IMR-90 (cell line): ENCODE measurements around the gene GON7. TPM values are rescaled to one million over a fixed set of nuclear protein-coding genes. Genes with fewer than 3 reads are reported as not detected.

Experiments used
- ATAC-seq: fragments of 200-7000 bp; cut with Tn5 transposase; 2 replicates; pipeline ENCODE4 v1.9.1; 2020; ENCODE audit warnings: low read depth, mild to moderate bottlenecking, moderate library complexity
- BruUV-seq: library from RNA; stranded (reverse); fragments of 400-500 nt; replicated peaks from 2 replicates; lab custom pipeline; 2021; lab: Mats Ljungman, UMichigan
- CTCF ChIA-PET: fragments of 300-600 bp; formaldehyde crosslinking; extraction: SDS; loops from one replicate; lab custom pipeline; 2021; ENCODE audit warnings: antibody characterized with exemption; lab: Yijun Ruan, JAX
- POLR2A ChIA-PET: fragments of 300-600 bp; sonication (Branson Sonifier 250); formaldehyde crosslinking; loops from one replicate; lab custom pipeline; 2022; ENCODE audit warnings: antibody characterized with exemption; ENCODE audit not compliant: unreplicated experiment; lab: Charles Lee
- DNase-seq: peaks from one replicate; pipeline ENCODE4 v3.0.0; 2013
- H2AFZ ChIP-seq: replicated peaks from 2 replicates; pipeline ENCODE3; 2013; ENCODE audit warnings: low read length, mild to moderate bottlenecking; ENCODE audit not compliant: poor library complexity
- H2AK5ac ChIP-seq: 2 replicates; pipeline ENCODE4 v1.6.1; 2013; ENCODE audit warnings: low read depth, low read length, inconsistent platforms
- H2AK9ac ChIP-seq: replicated peaks from 2 replicates; pipeline ENCODE3; 2013; ENCODE audit warnings: mild to moderate bottlenecking, low read depth, low read length, moderate library complexity; ENCODE audit not compliant: poor library complexity
- H2BK120ac ChIP-seq: 2 replicates; pipeline ENCODE4 v1.6.1; 2013; ENCODE audit warnings: low read depth, low read length, inconsistent platforms
- H2BK15ac ChIP-seq: 3 replicates; pipeline ENCODE4 v1.6.1; 2013; ENCODE audit warnings: low read depth, low read length, inconsistent platforms
- H2BK20ac ChIP-seq: 2 replicates; pipeline ENCODE4 v1.6.1; 2013; ENCODE audit warnings: low read depth, mild to moderate bottlenecking, inconsistent platforms, low read length, moderate library complexity
- H2BK5ac ChIP-seq: 2 replicates; pipeline ENCODE4 v1.6.1; 2013; ENCODE audit warnings: mild to moderate bottlenecking, low read depth, low read length, inconsistent platforms; ENCODE audit not compliant: poor library complexity, severe bottlenecking
- H3K14ac ChIP-seq: replicated peaks from 2 replicates; pipeline ENCODE4 v1.6.1; 2013; ENCODE audit warnings: low read depth, low read length, inconsistent platforms
- H3K18ac ChIP-seq: 2 replicates; pipeline ENCODE4 v1.6.1; 2013; ENCODE audit warnings: low read depth, low read length, control low read depth
- H3K23ac ChIP-seq: 2 replicates; pipeline ENCODE4 v1.6.1; 2013; ENCODE audit warnings: low read depth, low read length, inconsistent platforms
- H3K27ac ChIP-seq: 2 replicates; pipeline ENCODE4 v1.5.1; 2013; ENCODE audit warnings: mild to moderate bottlenecking, control low read depth, low read length; ENCODE audit not compliant: insufficient read depth
- H3K27me3 ChIP-seq: 2 replicates; pipeline ENCODE4 v1.6.1; 2013; ENCODE audit warnings: low read length; ENCODE audit not compliant: control insufficient read depth, insufficient read depth
- H3K36me3 ChIP-seq: 2 replicates; pipeline ENCODE4 v1.6.1; 2013; ENCODE audit warnings: low read length, mixed read lengths; ENCODE audit not compliant: control insufficient read depth, insufficient read depth
- H3K4ac ChIP-seq: 2 replicates; pipeline ENCODE4 v1.6.1; 2013; ENCODE audit warnings: low read depth, low read length, inconsistent platforms
- H3K4me1 ChIP-seq: 2 replicates; pipeline ENCODE4 v1.6.1; 2013; ENCODE audit warnings: low read length, mixed read lengths; ENCODE audit not compliant: control insufficient read depth, insufficient read depth
- H3K4me2 ChIP-seq: 2 replicates; pipeline ENCODE4 v1.6.1; 2013; ENCODE audit warnings: low read depth, mild to moderate bottlenecking, control low read depth, low read length, moderate library complexity
- H3K4me3 ChIP-seq: 2 replicates; pipeline ENCODE4 v1.5.1; 2013; ENCODE audit warnings: low read depth, mild to moderate bottlenecking, control low read depth, low read length, moderate library complexity; ENCODE audit not compliant: insufficient read depth
- H3K56ac ChIP-seq: 2 replicates; pipeline ENCODE4 v1.6.1; 2013; ENCODE audit warnings: low read length, inconsistent platforms; ENCODE audit not compliant: insufficient read depth; ENCODE audit errors: extremely low read depth
- H3K79me1 ChIP-seq, 2 experiments: 2 replicates each; pipeline ENCODE4 v1.6.1; 2013; ENCODE audit warnings: low read length in 2 of 2, inconsistent platforms in 1 of 2, low read depth in 1 of 2
- H3K9ac ChIP-seq: 2 replicates; pipeline ENCODE4 v1.6.1; 2013; ENCODE audit warnings: low read depth, low read length, control low read depth
- H3K9me1 ChIP-seq: 2 replicates; pipeline ENCODE4 v1.6.1; 2013; ENCODE audit warnings: low read length, inconsistent platforms; ENCODE audit not compliant: insufficient read depth
- H3K9me3 ChIP-seq: 2 replicates; pipeline ENCODE4 v1.6.1; 2013; ENCODE audit warnings: low read length; ENCODE audit not compliant: control insufficient read depth, insufficient read depth
- H4K20me1 ChIP-seq: 2 replicates; pipeline ENCODE4 v1.6.1; 2013; ENCODE audit warnings: low read length, inconsistent platforms; ENCODE audit not compliant: insufficient read depth
- H4K5ac ChIP-seq: 2 replicates; pipeline ENCODE4 v1.6.1; 2013; ENCODE audit warnings: mild to moderate bottlenecking, low read depth, low read length, control low read depth
- H4K8ac ChIP-seq, 2 experiments: 2 replicates each; pipeline ENCODE4 v1.6.1; 2013; ENCODE audit warnings: low read depth in 2 of 2, low read length in 2 of 2, control low read depth in 1 of 2, inconsistent platforms in 1 of 2
- H4K91ac ChIP-seq: 2 replicates; pipeline ENCODE4 v1.6.1; 2013; ENCODE audit warnings: low read depth, low read length, inconsistent platforms; ENCODE audit not compliant: insufficient read depth
- BHLHE40 ChIP-seq: fragments of 150-350 bp; IDR thresholded peaks from 2 replicates; pipeline ENCODE4 v1.6.1; 2016; ENCODE audit warnings: mild to moderate bottlenecking, low read depth, low read length
- CEBPB ChIP-seq: IDR thresholded peaks from 2 replicates; pipeline ENCODE4 v1.6.1; 2012; ENCODE audit warnings: low read depth, low read length, improper control_type of control experiment
- CHD1 ChIP-seq: IDR thresholded peaks from 2 replicates; pipeline ENCODE4 v1.6.1; 2012; ENCODE audit warnings: low read depth, low read length, improper control_type of control experiment
- CTCF ChIP-seq: conservative IDR thresholded peaks from 2 replicates; pipeline ENCODE4 v1.5.1; 2012; ENCODE audit warnings: mild to moderate bottlenecking, low read depth, low read length, improper control_type of control experiment
- ELK1 ChIP-seq: fragments of 150-350 bp; IDR thresholded peaks from 2 replicates; pipeline ENCODE4 v1.6.1; 2016; ENCODE audit warnings: low read depth, mild to moderate bottlenecking, low read length, moderate library complexity, borderline replicate concordance
- FOS ChIP-seq: fragments of 150-350 bp; IDR thresholded peaks from 2 replicates; pipeline ENCODE4 v1.6.1; 2016; ENCODE audit warnings: low read depth, low read length
- MAFK ChIP-seq: IDR thresholded peaks from 2 replicates; pipeline ENCODE4 v1.6.1; 2012; ENCODE audit warnings: low read depth, low read length, improper control_type of control experiment
- MAZ ChIP-seq: IDR thresholded peaks from 2 replicates; pipeline ENCODE4 v1.6.1; 2012; ENCODE audit warnings: low read depth, mild to moderate bottlenecking, low read length, improper control_type of control experiment, moderate library complexity, borderline replicate concordance
- MXI1 ChIP-seq: IDR thresholded peaks from 2 replicates; pipeline ENCODE4 v1.6.1; 2012; ENCODE audit warnings: low read depth, mild to moderate bottlenecking, low read length, moderate library complexity, borderline replicate concordance
- NFE2L2 ChIP-seq: fragments of 150-350 bp; IDR thresholded peaks from 2 replicates; pipeline ENCODE4 v1.6.1; 2016; ENCODE audit warnings: low read depth, mild to moderate bottlenecking, low read length
- POLR2A ChIP-seq: IDR thresholded peaks from 2 replicates; pipeline ENCODE4 v1.6.1; 2012; ENCODE audit warnings: mild to moderate bottlenecking, low read depth, low read length
- RAD21 ChIP-seq: IDR thresholded peaks from 2 replicates; pipeline ENCODE4 v1.6.1; 2012; ENCODE audit warnings: low read length, improper control_type of control experiment
- RCOR1 ChIP-seq: IDR thresholded peaks from 2 replicates; pipeline ENCODE4 v1.6.1; 2012; ENCODE audit warnings: mild to moderate bottlenecking, low read length, improper control_type of control experiment; ENCODE audit not compliant: insufficient replicate concordance
- RFX5 ChIP-seq: IDR thresholded peaks from 2 replicates; pipeline ENCODE4 v1.8.0; 2012; ENCODE audit warnings: low read depth, mild to moderate bottlenecking, low read length, moderate library complexity
- SMC3 ChIP-seq: fragments of 150-350 bp; IDR thresholded peaks from 2 replicates; pipeline ENCODE4 v1.6.1; 2016; ENCODE audit warnings: low read depth, mild to moderate bottlenecking, antibody characterized with exemption, low read length, moderate library complexity
- USF2 ChIP-seq: fragments of 150-350 bp; IDR thresholded peaks from 2 replicates; pipeline ENCODE4 v1.6.1; 2017; ENCODE audit warnings: mild to moderate bottlenecking, antibody characterized with exemption, low read length, low read depth
- WGBS, 2 experiments: methylation state at CpG; one replicate each; pipeline versions ENCODE4 v1.1.5 to v1.1.7; 2013; ENCODE audit warnings: missing lambda C conversion rate in 2 of 2; ENCODE audit not compliant: insufficient read length in 1 of 2; ENCODE audit errors: extremely low coverage in 2 of 2; 5-methylcytosine and 5-hydroxymethylcytosine counted together
- dilution Hi-C: fragments of 300-500 bp; cut with HindIII; formaldehyde crosslinking; loops from one replicate; pipeline ENCODE4 v1.14.3; 2018; ENCODE audit warnings: low sequenced_read_pairs; ENCODE audit not compliant: unreplicated experiment
- in situ Hi-C: fragments of 300-500 bp; cut with MboI; formaldehyde crosslinking; loops from 3 replicates; pipeline ENCODE4 v1.14.3; 2019; ENCODE audit warnings: low sequenced_read_pairs, inconsistent platforms, mixed read lengths
- intact Hi-C: fragments of 100-400 bp; cut with micrococcal nuclease; formaldehyde crosslinking; loops from 2 replicates; pipeline ENCODE4 v1.10.0; 2022
- polyA plus RNA-seq, 3 experiments: library from polyadenylated mRNA; depleted of rRNA; stranded (reverse); fragments of >200 nt; gene quantifications; 2 replicates each; pipeline ENCODE4 v1.2.3, GENCODE V29; 2012; ENCODE audit warnings: low replicate concordance in 1 of 3
- total RNA-seq: library from RNA; depleted of rRNA; stranded (reverse); fragments of >200 nt; gene quantifications from 2 replicates; pipeline ENCODE4 v1.2.3, GENCODE V29; 2012

Gene GON7
- total and polyA plus RNA-seq, 2 of the 4 experiments (the other 2 are of a cell fraction): 4.3 to 7.8 TPM

- Histone ChIP-seq H2AFZ (no peak overlapping the region), H3K27ac (no peak overlapping the region), H2BK5ac (no peak overlapping the region), H3K9me1 (no peaks in the 10 kb centered on the region), H3K36me3 (peaks cover 29% of the 10 kb centered on the region), H4K8ac (no peak overlapping the region), H3K9me3 (no peaks in the 10 kb centered on the region), H3K4me3 (no peak overlapping the region), H2BK120ac (no peak overlapping the region), H3K4ac (no peak overlapping the region), H3K4me1 (no peaks in the 10 kb centered on the region), H2AK9ac (no peak overlapping the region), H3K14ac (no peak overlapping the region), H4K20me1 (no peaks in the 10 kb centered on the region), H2AK5ac (no peak overlapping the region), H3K79me1 (no peaks in the 10 kb centered on the region), H3K23ac (no peak overlapping the region), H3K9ac (no peak overlapping the region), H4K91ac (no peak overlapping the region), H3K27me3 (no peaks in the 10 kb centered on the region), H3K4me2 (no peak overlapping the region), H4K5ac (no peak overlapping the region), H2BK15ac (no peak overlapping the region), H3K56ac (no peak overlapping the region), H2BK20ac (no peak overlapping the region), H3K18ac (no peak overlapping the region)
- ChIA-PET POLR2A (interaction anchor here (0.6 kb wide), 1 partner anchor 10 kb away, joined by 3 read pairs; no protein-coding TSS in a partner anchor), CTCF (interaction anchor here (0.6 kb wide), 1 partner anchor 35 kb away, joined by 3 read pairs; no protein-coding TSS in a partner anchor)
- in situ Hi-C loops: no loop called here
- dilution Hi-C loops: no loop called here
- intact Hi-C loops: no loop called here
- DNase-seq: no peak
- WGBS, 2 experiments: 94% methylated on average over 15 of the region's 27 CpGs; no CpG with 5 or more reads in 1 of the 2 experiments
- no peak for ATAC-seq
- BruUV-seq: no TSS peak
- TF ChIP-seq POLR2A (no peak), CHD1 (no peak), MAFK (no peak), RAD21 (no peak), SMC3 (no peak), USF2 (no peak), BHLHE40 (no peak), CEBPB (no peak), FOS (no peak), CTCF (no peak), MAZ (no peak), RFX5 (no peak), MXI1 (no peak), NFE2L2 (no peak), ELK1 (no peak), RCOR1 (no peak)
Measured at GRCh38 chr14:93223565-93223964, 16.7 kb upstream of the GON7 start.
